Activated naive CD4-positive, alpha-beta T cell (primary cell): ENCODE measurements around the gene GALNT7.
A peak's percentile ranks its signal among the peaks of the same experiment; 100 is the strongest.
"Not testable (repeated sequence)": the region's sequence is repeated elsewhere in the genome, so short reads cannot be mapped to it uniquely, and the experiment has no call there.

Experiments
- DNase-seq, 4 experiments: peaks; one replicate each; lab custom pipeline; 2025; lab: John Stamatoyannopoulos, UW

The GALNT7 gene

DNA sequence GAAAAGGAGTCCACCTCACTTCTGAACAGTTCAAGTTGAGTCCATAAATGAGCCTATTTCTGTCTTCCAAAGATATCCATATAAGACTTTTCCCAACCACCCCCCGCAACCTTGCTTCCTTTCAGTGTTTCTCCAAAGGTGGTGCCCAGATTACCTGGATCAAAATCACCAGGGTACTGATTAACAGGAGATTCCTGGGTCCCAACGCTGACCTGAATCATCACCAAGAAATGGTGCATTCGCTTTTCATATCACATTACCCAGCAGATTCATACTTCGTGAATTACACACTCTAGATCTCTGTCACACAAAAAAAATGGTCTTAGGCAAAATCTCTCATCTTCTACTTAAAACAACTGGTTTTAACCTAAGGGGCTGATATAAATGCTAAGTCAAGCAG lies 2.1 kb upstream of the GALNT7 start:
- DNase-seq, result no peak

DNA sequence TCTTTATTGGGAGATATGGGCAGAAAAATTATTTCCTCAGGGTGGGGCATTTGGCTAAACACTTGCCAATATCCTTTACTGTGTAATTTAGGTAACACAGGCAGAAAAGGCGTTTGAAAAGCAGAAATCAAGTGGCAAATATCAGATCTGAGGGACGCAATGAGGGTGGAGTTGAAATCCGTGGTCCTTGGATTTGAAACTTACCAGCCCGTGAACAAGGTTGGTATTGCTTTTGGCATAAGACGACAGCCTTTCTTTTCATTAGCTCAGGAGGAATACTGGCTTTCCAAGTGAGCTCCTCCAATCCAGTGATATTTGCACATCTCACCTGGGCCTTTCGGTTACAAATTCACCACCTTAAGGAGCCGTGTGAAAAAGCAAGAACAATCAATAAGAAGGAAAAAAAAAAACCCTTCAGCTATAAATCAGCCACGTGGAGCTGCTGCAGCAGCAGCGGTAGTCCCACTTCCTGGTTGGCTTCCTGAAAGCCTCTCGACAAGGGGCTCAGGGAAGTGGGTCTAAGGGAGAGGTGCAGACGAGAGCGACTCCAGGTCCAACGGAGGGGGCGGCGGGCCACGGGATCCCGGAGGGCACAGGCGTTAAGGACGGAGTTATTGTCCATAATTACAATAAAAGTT lies 734 bp upstream of the GALNT7 start:
- peak in 1 of 4 experiments; percentile 3 for DNase-seq

DNA sequence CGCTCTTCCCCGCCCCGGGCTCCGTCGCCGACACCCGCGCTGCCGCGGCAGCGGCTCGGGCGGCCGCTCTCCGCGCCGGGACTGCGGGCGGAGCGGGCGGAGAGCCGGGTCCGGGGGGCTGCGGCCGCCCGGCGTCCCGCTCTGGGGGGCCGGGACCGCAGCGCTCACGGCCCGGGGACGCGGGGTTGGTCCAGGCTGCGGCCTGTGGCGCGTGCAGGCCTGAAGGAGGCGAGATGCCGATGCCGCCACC lies 492 bp downstream of the GALNT7 start:
- DNase-seq, result peak in 1 of 4 experiments; percentile 11

DNA sequence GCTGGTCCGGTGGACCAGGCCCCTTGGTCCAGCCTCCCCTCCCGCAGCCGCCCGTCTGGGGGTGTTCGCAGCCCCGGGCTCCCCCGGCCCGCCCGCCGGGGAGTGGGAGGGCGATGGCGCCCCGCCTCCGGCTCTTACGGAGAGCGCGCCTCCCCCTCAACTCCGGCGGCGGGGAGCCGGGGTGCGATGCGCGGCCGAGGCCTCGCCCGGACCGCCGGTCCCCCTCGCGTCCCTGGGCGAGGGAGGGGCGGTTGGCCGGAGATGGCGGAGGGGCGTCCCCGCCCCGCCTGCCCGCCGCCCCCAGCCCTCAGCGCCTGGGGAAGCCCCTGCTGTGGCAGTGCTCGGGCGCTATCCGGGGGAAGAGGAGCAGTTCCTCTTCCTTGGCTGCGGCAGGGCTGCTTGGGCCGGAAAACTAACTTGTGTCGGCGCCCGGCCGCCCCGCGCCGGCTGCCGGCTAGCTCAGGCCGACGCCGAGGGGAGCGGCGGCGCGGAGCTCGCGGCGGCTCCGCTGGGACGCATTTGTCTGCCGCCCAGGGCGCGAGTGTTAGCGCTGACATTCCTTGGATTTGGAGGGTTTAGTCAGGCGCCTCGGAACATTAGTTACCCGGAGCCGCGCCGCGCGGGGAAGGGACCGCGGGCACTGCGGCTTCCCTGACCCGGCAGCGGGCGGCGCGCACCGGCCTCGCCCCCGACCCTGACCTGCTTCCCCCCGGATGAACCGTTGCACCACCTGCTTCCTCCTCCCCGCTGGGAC lies 994 bp downstream of the GALNT7 start:
- peak; percentile 6 to 53 (median 20) for DNase-seq

DNA sequence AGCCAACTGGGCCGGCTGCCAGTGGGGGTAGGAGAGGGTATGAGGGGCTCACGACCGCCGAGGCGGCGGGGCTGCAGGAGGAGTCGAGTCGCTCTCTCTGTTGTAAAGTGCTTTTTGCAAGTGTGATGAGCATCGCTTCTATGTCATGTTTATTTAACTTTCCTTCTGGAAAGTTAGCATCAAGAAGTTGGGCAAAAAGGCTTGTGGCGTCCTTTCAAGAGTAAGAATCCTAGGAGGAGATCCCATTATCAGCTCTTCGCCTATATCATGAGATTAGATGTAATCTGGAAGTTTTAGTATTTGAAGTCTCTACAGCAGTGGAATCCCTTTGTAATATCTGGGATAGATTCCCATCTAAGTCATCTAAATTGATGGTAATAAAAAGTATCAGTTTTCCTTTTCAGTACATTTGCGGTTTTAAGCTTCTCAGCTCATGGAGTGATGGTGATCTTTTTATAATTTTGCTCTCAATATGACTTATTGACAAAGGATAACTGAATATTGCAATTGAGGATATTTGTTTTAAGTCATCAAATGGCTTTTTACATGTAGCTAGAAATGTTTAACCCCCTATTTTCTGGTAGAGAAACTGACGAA lies 1.7 kb downstream of the GALNT7 start:
- DNase-seq, result no peak

DNA sequence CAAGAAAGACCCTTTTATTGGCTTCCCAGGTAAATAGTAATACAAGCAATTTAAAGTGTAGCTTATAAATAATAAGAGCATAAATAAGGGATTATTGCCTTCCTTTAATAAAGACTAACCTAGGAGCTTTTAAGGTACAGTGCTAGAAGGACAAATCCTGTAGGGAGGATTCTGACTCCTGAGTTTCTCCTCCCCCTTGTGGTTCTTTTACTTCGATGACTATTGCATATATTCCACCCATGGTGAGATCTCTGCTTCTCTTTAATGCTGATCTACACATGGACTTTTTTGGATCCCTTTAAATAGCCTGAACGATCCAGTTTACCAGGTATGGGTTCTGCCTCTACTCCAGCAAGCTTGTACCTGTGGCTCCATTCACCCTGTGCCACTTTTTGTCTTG lies 2.5 kb downstream of the GALNT7 start:
- DNase-seq, result no peak

DNA sequence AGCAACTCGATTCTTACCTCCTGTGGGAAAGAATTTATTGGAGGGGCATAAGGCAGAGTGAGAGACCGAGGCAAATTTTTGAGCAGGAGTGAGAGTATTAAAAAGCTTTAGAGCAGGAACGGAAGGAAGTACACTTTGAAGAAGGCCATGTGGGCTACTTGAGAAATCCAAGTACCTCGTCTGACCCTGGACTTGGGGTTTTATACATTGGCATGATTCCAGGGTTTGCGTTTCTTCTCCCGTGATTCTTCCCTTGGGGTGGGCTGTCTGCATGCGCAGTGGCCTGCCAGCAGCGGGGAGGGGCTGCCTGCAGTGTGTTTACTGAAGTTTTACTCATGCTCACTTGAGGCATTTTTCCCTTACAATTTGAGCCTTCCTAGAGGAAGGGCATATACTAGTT lies 3.4 kb downstream of the GALNT7 start:
- no peak for DNase-seq

DNA sequence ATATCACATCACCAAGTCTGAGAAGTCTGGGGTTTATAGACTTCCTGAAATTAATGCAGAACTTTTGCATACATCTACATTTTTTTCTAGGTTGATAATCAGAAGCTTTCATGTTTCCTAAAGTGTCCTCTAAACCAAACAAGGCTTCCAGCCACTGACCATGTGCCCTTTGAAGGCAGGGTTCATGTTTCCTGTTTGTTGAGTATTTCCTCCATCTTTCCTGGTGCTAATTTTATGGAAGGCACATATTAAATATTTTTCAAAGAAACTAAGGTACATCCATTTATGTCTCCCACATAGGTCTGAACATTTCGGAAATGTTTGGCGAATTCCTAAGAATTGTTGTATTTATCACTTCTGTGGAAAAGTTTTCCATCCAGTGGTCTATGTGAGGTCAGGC lies 5.6 kb downstream of the GALNT7 start:
- no peak for DNase-seq

DNA sequence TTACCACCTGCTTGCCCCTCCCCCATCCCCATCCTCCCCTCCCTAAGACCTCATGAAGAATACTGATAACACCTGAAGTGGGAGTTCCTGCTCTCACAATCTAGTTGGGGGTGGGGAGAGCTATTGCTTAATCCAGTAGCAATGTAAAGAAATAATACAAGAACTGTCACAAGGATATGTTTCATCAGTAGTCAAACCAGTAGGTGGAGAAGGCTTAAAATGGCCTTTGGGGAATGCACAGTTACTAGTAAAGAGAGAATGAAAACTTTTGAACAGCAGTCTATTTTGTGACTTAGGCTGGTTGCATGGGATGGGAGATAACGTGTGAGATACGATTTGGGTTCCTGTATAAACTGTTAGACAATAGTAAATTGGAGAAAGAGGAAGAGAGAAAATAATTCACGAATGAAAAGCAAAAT lies 6.0 kb downstream of the GALNT7 start:
- no peak for DNase-seq

DNA sequence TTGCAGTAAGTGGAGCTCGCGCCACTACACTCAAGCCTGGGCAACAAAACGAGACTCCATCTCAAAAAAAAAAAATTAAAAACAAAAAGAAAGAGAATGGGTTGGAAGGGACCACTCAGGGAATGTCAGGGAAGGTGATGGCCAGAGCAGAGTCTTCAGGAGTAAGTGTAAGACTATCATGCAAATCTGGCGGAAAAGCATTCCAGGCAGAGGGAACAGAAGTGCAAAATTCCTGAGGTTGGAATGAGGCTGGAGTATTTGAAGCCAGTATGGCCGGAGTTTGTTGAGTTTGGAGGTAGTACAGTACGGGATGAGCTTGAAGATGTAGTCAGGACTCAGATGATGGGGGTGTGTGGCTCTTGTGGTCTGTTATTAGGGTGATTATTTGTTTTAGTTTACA lies 7.4 kb downstream of the GALNT7 start:
- DNase-seq, result no peak

DNA sequence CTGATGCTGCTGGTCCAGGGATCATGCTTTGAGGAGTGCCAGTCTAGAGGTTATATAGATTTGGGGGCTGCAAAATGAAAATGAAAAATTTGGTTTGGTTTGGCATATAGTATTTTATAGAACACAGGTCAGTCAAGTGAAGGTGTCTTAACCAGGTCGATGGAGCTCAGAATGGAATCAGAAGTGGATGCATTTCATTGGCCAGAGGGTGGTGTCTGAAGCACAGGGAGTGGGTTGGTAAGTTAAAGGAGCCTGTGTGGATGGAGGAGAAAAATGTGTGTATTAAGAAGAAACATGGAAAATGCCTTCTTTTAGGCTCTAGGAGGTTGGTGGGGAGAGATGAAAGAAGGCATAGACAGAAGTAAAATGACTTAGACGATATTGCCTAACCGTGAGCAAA lies 8.6 kb downstream of the GALNT7 start:
- no peak for DNase-seq

DNA sequence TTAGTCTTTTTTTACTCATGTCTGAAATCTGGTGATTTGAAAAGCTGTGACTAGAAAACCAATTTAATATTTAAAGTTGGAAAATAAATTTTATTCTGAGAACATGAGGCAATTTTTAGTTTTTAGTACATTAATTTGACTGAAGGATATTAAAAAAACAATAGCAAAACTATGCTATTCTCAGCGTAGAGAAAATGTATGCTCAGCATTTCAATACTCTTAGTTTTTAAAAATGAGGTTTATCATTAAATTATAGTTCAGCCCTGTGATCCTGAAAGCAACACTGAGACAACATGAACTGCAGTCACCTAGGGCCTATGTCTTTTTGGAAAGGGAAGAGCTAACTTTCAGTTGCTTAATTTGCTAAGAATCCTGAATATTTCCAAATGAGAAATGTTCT lies 9.5 kb downstream of the GALNT7 start:
- no peak for DNase-seq

DNA sequence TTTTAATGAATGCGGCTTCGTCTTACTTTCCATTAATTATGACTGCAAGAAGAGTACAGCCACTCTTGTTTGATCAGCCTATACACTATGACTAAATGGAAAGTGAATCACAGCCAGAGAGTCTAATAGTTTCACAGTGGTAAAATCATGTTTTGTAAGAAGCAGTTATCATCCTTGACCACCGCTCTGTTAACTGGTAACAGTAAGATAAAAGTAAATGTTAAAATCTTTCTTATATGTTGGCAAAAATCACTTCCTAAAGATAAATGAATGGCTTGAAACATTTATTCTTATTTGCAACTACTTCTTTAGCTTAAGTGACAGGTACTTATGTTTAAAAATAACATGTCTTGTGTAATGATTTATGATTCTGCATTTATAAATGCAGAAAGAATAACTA lies 13.2 kb downstream of the GALNT7 start:
- DNase-seq, result no peak

DNA sequence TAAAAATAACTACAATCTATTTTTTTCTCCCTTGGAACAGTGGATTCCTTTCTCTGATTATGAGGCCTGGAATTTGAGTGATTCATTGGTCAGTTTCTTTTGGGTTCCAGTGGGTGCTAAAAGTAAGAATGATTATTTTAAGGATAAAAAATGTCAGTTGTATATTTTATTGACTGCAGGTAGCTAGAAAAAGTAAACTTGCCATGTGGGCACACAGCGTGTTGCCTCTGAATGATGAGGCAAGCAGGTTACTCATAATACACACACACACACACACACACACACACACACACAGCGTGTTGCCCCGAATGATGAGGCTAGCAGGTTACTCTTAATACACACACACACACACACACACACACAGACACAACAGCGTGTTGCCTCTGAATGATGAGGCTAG lies 13.8 kb downstream of the GALNT7 start:
- no peak for DNase-seq

DNA sequence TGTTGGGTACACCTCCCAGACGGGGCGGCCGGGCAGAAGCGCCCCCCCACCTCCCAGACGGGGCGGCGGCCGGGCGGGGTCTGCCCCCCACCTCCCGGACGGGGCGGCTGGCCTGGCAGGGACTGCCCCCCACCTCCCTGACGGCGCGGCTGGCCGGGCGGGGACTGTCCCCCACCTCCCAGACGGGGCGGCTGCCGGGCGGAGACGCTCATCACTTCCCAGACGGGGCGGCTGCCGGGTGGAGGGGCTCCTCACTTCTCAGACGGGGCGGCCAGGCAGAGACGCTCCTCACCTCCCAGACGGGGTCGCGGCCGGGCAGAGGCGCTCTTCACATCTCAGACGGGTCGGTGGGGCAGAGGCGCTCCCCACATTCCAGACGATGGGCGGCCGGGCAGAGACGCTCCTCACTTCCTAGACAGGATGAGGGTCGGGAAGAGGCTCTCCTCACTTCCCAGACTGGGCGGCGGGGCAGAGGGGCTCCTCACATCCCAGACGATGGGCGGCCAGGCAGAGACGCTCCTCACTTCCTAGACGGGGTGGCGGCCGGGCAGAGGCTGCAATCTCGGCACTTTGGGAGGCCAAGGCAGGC lies 15.1 kb downstream of the GALNT7 start:
- not testable (repeated sequence) for DNase-seq

DNA sequence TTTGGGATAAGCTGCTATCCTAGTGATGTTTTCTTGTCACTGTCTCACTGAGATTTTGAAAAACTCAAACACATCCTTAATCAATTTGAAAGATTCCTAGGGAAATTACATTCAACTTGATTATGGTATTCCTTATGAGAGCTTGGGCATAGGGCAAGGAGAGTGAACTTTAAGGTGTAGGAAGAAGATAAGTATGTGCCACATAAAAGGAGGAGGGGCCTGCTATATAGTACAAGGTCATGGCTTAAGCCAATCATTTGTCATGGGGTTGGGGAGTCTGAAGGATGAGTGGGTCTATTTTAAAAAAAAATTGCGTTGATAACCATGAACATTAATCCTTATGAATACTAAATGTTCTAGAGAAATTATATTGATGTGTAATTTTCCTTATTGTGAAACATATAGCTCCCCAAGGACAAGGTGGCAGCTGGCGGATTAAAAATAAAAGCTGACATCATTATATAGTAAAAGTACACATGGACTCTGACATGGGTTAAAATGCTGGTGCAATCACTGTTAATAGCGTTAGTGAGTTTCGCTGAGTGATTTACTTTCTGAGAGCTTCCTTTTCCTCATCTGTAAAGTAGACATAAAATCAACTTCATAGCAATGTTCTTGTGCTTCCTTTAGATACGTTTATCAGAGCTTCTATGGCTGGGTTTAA lies 17.4 kb downstream of the GALNT7 start:
- DNase-seq, result no peak

DNA sequence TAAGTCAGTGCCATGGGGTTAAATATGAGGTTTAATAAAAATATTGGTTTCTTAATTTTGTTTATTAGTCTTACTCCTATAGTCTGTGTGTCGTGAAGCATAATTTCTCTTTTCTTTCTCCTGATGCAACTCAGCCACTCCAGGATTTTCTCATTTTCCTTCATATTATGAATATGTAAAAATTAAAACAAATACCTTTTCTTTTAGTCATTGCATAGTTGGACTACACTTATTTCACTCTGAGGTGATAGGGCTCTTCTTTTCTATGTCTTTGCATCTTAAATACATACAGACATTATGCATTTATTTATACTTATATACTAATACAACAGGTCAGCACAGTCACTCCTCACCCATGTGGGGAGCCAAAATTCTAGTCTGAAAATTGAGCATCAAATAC lies 19.1 kb downstream of the GALNT7 start:
- DNase-seq, result no peak

DNA sequence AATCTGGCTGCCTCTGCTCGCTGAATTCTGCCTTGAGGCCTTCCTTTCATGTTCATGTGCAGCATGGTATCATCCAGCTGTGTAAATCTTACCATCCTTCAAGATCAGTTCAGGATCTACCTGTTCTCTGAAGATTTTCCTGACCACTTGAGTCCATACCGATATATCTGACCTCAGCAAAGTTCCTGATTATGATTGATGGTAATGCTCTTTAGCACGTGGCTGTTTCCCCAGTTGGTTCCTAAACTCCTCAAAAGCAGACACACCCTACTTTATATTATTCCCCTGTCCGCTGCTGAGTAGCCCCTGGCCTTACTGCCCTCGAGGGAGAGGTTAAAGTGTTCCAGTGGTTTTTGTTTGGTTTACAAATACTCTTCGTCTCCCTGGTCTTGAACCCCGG lies 20.0 kb downstream of the GALNT7 start:
- DNase-seq, result no peak

DNA sequence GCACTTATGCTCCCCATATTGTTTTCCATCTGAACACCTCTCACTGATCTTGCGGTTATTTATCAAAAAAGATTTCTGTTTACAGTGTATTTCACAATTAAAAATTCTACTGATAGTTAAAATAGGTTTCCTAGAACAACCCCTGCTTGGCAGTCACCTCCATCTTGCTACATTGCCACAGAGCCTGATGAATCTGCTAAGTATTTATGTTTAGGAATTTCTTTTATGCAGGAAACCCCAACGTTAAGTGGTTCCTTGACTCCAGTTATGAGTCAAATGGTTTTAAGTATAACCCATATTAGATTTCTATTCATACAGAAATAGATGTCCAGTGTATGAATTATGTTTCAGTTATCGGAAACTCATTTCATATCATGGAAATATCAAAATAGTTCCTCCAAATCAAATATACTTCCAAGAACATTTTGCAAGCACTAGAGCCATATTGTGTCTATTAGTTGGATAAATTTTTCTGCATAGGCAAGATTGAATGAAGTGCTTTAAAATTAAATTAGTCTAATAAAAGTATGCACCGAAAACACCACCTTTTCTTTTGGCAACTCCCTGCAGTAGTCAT lies 20.6 kb downstream of the GALNT7 start:
- DNase-seq, result no peak

DNA sequence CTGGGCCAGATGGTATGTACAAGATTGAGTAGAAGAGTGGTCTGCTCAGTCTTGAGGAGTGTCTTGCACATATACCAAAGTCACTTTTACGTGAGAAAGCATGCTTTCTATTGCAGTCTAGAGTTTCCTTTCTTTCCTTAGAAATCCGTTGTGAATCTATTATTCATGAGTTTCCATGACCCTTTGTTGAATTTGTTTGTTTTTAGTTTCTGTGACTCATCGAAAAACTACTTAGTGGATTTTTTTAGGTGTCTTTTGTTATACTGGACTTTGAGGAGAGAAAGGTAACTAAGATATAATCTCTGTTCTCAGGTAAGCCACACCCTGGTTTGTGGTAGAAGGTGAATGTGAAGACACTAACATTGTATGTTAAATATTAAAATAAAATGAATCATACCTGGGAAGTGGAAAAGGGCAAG lies 23.0 kb downstream of the GALNT7 start:
- no peak for DNase-seq

DNA sequence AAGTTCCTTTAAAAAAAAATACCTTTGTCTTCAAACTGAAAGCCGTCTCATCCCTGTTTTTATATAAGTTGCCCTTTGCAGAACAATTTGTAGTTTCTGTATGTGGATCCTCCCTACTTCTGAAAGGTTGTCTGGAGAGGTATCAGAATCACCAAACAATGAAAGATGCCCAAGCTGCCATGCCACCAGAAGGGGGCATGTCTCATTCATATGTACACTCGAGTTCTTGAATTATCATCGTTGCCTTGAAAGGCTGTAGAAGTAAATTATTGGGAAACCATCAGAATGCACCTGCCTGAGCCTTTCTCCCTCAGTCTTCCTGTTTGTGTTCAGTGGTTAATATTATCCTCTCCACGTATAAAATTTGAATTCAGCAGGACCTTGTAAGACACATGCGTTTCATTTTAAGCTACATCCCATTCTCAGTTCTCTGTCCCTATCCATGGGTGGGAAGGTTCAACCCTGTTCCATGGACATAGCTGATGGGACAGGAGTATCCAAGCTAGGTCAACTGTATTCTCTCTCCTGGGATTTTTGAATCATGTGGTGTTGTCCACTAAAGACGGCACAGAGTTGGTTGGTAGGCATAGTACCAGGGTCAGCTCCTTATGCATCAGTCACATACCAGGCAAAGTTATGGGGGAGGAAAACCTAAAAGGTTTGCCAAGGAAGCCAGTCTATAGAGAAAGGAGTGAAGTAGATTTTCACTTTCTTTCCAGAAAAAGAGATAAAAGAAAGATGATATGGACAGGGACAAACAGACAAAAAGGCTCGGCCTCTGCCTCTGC lies 24.0 kb downstream of the GALNT7 start:
- DNase-seq, result no peak

DNA sequence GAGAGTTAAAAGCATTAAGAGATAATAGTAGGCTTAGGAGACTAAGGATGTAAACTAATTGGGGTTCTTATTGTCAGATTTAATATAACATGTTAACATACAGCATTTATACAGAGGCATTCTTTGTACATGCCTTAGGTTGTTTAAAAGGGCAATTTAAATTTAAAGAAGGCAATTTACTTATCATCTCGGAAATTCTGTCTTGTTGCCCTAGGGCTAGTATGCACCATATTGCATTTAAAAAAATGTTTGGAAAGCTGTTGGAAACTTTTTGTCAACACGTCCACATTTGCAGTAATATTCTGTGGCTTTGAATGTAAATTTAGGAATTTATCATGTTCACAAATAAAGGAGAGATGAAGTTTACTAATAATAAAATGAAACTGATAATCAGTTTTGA lies 25.5 kb downstream of the GALNT7 start:
- DNase-seq, result no peak
